Naive thymus-derived CD8-positive, alpha-beta T cell (primary cell): Measurements from ENCODE around the gene PAQR9. TPM values are rescaled to one million over a fixed set of nuclear protein-coding genes. Genes with fewer than 3 reads are reported as not detected.
A peak's percentile ranks its signal among the peaks of the same experiment; 100 is the strongest.

Source experiments
- ATAC-seq, 2 donors: fragments of 150-1000 bp; cut with Tn5 transposase in 1 of 2; sonication (Bioruptor Pico), chemical (Tn5 transposase) in 1 of 2; 1 replicate in 1 of 2; 2 replicates in 1 of 2; pipeline ENCODE4 v1.10.0; 2021; ENCODE audit warnings: mild to moderate bottlenecking in 2 of 2, moderate library complexity in 2 of 2
- POLR2A ChIA-PET: fragments of 350-600 bp; sonication (Branson Sonifier 250); formaldehyde crosslinking; loops from one replicate; lab custom pipeline; 2021; ENCODE audit warnings: antibody characterized with exemption; lab: Charles Lee
- DNase-seq, 10 donors: peaks; one replicate each; pipeline versions ENCODE4 v3.0.0 to v3.0.0-alpha.2; 2020 to 2022
- H3K27ac Mint-ChIP-seq, 10 donors: one replicate each; pipeline ENCODE4 v1.8.0; 2020 to 2022; ENCODE audit warnings: mild to moderate bottlenecking in 10 of 10, mixed read lengths in 10 of 10, moderate library complexity in 4 of 10, inconsistent platforms in 1 of 10
- H3K27me3 Mint-ChIP-seq, 5 donors: one replicate each; pipeline ENCODE4 v1.8.0; 2021 to 2022; ENCODE audit warnings: mixed read lengths in 5 of 5
- H3K36me3 Mint-ChIP-seq, 3 donors: one replicate each; pipeline ENCODE4 v1.8.0; 2020 to 2022; ENCODE audit warnings: mixed read lengths in 3 of 3, mild to moderate bottlenecking in 2 of 3, inconsistent platforms in 1 of 3
- H3K4me1 Mint-ChIP-seq, 4 donors: one replicate each; pipeline ENCODE4 v1.8.0; 2021 to 2022; ENCODE audit warnings: mixed read lengths in 4 of 4
- H3K4me3 Mint-ChIP-seq, 10 donors: one replicate each; pipeline ENCODE4 v1.8.0; 2020 to 2022; ENCODE audit warnings: mild to moderate bottlenecking in 10 of 10, mixed read lengths in 10 of 10, moderate library complexity in 6 of 10, inconsistent platforms in 1 of 10
- H3K9me3 Mint-ChIP-seq, 9 donors: one replicate each; pipeline ENCODE4 v1.8.0; 2020 to 2022; ENCODE audit warnings: mixed read lengths in 9 of 9, mild to moderate bottlenecking in 3 of 9, inconsistent platforms in 1 of 9, moderate library complexity in 1 of 9
- polyA plus RNA-seq, 3 donors: library from polyadenylated mRNA; unstranded; fragments of 300-500 nt; fragmentation: Illumina TruSeq; gene quantifications; one replicate each; pipeline ENCODE4 v1.2.3, GENCODE V29; 2021
- total RNA-seq, 8 experiments: library from RNA in 2 of 8; stranded (reverse) in 2 of 8; gene quantifications; one replicate each; pipeline ENCODE4 v1.2.3 and lab custom pipeline; 2021 to 2026

Gene PAQR9
- total and polyA plus RNA-seq, 5 experiments from 2014 or later = not detected

- Mint-ChIP-seq H3K4me3 (peak overlapping the region; percentile 55 to 86 (median 77)), H3K9me3 (no peaks in the 10 kb centered on the region), H3K27ac (no peak overlapping the region), H3K36me3 (peaks cover 0 to 5% (median 0%) of the 10 kb centered on the region in 3 donors), H3K4me1 (peaks cover 6 to 15% (median 12%) of the 10 kb centered on the region in 4 donors), H3K27me3 (peaks cover 39 to 73% (median 52%) of the 10 kb centered on the region in 5 donors)
- DNase-seq (no peak), ATAC-seq (no peak)
- POLR2A ChIA-PET = no interaction called here
Measured at GRCh38 chr3:142962175-142962519, 1.3 kb downstream of the PAQR9 start.

DNA sequence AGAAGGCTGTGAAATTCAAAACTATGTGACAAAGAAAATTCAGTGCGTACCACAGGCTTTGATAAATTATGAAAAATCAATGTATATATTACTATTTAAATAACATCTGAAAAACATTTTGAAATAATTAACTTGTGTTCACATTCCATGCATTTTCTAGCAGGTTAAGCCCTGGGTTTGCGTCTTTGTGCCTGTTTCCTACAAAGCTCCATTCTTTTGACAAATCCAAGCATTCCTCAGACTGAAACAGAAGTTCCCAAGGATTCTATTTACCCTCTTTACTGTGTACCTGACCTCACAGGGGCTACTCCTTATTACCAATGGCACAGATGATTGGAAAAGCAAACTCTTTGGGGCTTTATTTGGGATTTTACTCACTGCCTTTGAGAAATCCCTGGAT, 1.9 kb downstream of the PAQR9 start:
- Mint-ChIP-seq H3K4me1 (peaks cover 6 to 15% (median 12%) of the 10 kb centered on the region in 4 donors), H3K9me3 (no peaks in the 10 kb centered on the region), H3K36me3 (peaks cover 0 to 5% (median 0%) of the 10 kb centered on the region in 3 donors), H3K27me3 (peaks cover 39 to 71% (median 54%) of the 10 kb centered on the region in 5 donors), H3K27ac (no peak overlapping the region), H3K4me3 (peak overlapping the region in 3 of 10 donors; percentile 73 to 77 (median 77))
- POLR2A ChIA-PET = no interaction called here
- ATAC-seq (no peak), DNase-seq (no peak)

GRCh38 chr3:142960322-142960850, 3.1 kb downstream of the PAQR9 start:
- POLR2A ChIA-PET = interaction anchor here (0.6 kb wide), 1 partner anchor 38 kb away, joined by 3 read pairs; no protein-coding TSS in a partner anchor
- ATAC-seq (no peak), DNase-seq (no peak)
- peaks cover 0 to 5% (median 0%) of the 10 kb centered on the region in 3 donors for H3K36me3 Mint-ChIP-seq
- H3K4me3 Mint-ChIP-seq = no peak overlapping the region
- H3K4me1 Mint-ChIP-seq = peaks cover 6 to 15% (median 12%) of the 10 kb centered on the region in 4 donors
- peaks cover 40 to 72% (median 56%) of the 10 kb centered on the region in 5 donors for H3K27me3 Mint-ChIP-seq
- H3K9me3 Mint-ChIP-seq = no peaks in the 10 kb centered on the region
- H3K27ac Mint-ChIP-seq = no peak overlapping the region

GRCh38 chr3:142958707-142959106, 4.8 kb downstream of the PAQR9 start:
- Mint-ChIP-seq H3K4me1 (peaks cover 6 to 12% (median 10%) of the 10 kb centered on the region in 4 donors), H3K27ac (no peak overlapping the region), H3K4me3 (no peak overlapping the region), H3K36me3 (no peaks in the 10 kb centered on the region), H3K9me3 (no peaks in the 10 kb centered on the region), H3K27me3 (peaks cover 33 to 59% (median 48%) of the 10 kb centered on the region in 5 donors)
- ATAC-seq (no peak), DNase-seq (no peak)
- POLR2A ChIA-PET = no interaction called here

DNA sequence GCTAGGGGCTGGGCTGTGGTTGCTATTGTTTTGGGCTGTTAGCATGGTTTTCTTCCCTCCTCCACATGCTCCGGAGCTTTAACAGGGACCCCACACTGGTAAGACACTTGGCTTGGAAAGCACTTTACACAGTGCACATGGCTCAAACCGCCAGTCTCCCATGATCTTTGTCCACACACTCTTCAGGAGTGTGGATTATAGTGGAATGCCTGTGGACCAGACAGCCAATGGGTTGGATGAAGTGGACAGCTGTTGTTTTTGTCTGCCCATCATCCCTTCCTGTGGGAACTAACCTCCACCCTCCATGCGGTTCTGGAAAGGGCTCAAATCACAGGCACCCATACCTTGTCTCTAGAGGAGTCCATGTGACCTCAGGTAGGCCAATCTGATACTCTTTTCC, 10.0 kb downstream of the PAQR9 start:
- no peaks in the 10 kb centered on the region for H3K36me3 Mint-ChIP-seq
- no peak overlapping the region for H3K27ac Mint-ChIP-seq
- no peaks in the 10 kb centered on the region for H3K4me1 Mint-ChIP-seq
- no peaks in the 10 kb centered on the region for H3K9me3 Mint-ChIP-seq
- no peak overlapping the region for H3K4me3 Mint-ChIP-seq
- DNase-seq (no peak), ATAC-seq (no peak)
- POLR2A ChIA-PET = no interaction called here
- H3K27me3 Mint-ChIP-seq = peaks cover 18 to 41% (median 40%) of the 10 kb centered on the region in 5 donors

GRCh38 chr3:142952272-142953193, 10.9 kb downstream of the PAQR9 start:
- peaks cover 20 to 49% (median 42%) of the 10 kb centered on the region in 5 donors for H3K27me3 Mint-ChIP-seq
- no peaks in the 10 kb centered on the region for H3K4me1 Mint-ChIP-seq
- ATAC-seq (no peak), DNase-seq (no peak)
- POLR2A ChIA-PET = no interaction called here
- H3K36me3 Mint-ChIP-seq = no peaks in the 10 kb centered on the region
- no peak overlapping the region for H3K27ac Mint-ChIP-seq
- H3K4me3 Mint-ChIP-seq = no peak overlapping the region
- H3K9me3 Mint-ChIP-seq = no peaks in the 10 kb centered on the region

DNA sequence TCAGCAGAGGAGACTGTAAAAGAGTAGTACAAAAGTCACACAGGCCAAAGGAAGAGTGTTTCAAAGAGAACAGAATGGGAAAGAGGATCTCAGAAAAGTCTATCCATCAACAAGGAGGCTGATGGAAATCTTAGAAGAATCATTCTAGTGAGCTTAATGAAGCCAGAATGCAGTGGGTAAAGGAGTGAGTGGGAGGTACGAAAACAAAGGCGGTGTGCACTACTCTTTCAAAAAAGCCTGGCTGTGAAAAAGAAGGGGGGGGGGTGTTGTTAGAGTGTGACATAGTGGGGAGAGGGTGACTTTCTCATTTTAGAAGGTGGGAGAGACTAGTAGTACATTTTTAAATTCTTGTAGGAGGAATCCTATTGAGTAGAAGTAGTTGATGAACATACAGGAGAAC, 11.7 kb downstream of the PAQR9 start:
- Mint-ChIP-seq H3K4me1 (peaks cover 0 to 4% (median 2%) of the 10 kb centered on the region in 4 donors), H3K4me3 (no peak overlapping the region), H3K36me3 (no peaks in the 10 kb centered on the region), H3K27me3 (peaks cover 23 to 48% (median 42%) of the 10 kb centered on the region in 5 donors), H3K9me3 (peaks cover 0 to 3% (median 0%) of the 10 kb centered on the region in 9 donors), H3K27ac (peak overlapping the region in 1 of 10 donors; percentile 47)
- POLR2A ChIA-PET = no interaction called here
- DNase-seq = no peak
- no peak for ATAC-seq

DNA sequence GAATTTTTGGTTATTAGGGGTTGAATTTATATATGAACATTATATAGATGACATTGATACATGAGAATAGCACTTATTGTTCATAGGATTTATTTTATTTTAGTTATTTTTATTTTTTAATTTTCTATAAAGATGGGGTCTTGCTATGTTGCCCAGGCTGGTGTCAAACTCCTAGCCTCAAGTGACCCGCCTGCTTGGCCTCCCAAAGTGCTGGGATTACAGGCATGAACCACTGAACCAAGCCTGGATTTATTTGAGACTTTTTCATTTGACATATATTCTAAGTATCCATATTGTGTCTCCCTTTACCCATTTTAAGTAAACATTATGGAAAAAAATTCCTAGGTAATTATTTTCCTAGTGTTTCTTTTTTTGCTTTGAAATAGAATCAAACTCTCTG, 12.5 kb downstream of the PAQR9 start:
- peaks cover 20 to 52% (median 44%) of the 10 kb centered on the region in 5 donors for H3K27me3 Mint-ChIP-seq

DNA sequence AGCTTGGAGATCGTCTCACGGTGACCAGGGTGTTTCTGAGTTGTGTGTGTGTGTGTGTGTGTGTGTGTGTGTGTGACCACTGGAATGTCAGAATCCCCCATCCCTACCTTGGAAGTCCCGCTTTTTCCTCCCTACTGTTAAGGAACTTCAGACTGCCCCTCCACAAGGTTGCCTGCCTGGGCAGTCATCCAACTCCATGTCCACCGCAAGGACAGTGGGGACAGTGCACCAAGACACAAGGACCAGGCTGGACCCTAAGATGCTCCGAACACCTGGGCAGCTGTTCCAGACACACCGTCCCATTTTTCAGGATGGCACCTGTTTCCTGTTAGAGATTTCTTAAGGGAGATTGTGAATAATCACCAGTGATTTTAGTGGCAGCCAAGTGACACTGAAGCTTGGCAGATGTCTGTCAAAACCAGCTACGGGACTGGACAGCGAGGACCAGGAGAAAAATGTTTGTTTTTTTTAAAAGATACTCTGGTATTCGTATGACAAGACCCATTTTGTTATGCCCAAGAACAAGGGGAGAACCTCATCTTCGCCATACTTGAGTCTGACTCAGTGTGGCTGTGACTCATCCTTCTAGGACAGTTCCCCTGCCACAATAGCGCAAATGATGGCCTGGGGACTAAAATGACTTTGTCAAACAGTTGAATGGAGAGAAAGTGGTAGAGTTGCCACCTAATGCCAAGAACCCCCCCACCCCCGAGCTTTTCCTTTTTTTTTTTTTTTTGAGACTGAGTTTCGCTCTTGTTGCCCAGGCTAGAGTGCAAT, 15.5 kb downstream of the PAQR9 start:
- no peak for DNase-seq
- no peak for ATAC-seq
- H3K27ac Mint-ChIP-seq = no peak overlapping the region
- H3K9me3 Mint-ChIP-seq = peaks cover 0 to 3% (median 0%) of the 10 kb centered on the region in 9 donors
- peak overlapping the region in 1 of 10 donors; percentile 45 for H3K4me3 Mint-ChIP-seq
- POLR2A ChIA-PET = no interaction called here
- peaks cover 0 to 9% (median 2%) of the 10 kb centered on the region in 4 donors for H3K4me1 Mint-ChIP-seq
- H3K36me3 Mint-ChIP-seq = no peaks in the 10 kb centered on the region
- H3K27me3 Mint-ChIP-seq = peaks cover 22 to 59% (median 45%) of the 10 kb centered on the region in 5 donors

More for the DNA sequence above, 12.5 kb downstream of the PAQR9 start:
- DNase-seq (no peak), ATAC-seq (no peak)
- H3K4me3 Mint-ChIP-seq = no peak overlapping the region
- H3K4me1 Mint-ChIP-seq = peaks cover 0 to 9% (median 2%) of the 10 kb centered on the region in 4 donors
- POLR2A ChIA-PET = no interaction called here
- no peaks in the 10 kb centered on the region for H3K36me3 Mint-ChIP-seq
- no peak overlapping the region for H3K27ac Mint-ChIP-seq
- peaks cover 0 to 3% (median 0%) of the 10 kb centered on the region in 9 donors for H3K9me3 Mint-ChIP-seq

- POLR2A ChIA-PET = no interaction called here
- H3K27me3 Mint-ChIP-seq = peaks cover 22 to 59% (median 45%) of the 10 kb centered on the region in 5 donors
- H3K4me3 Mint-ChIP-seq = peak overlapping the region in 3 of 10 donors; percentile 6 to 45 (median 41)
- no peak for DNase-seq
- peaks cover 0 to 3% (median 0%) of the 10 kb centered on the region in 9 donors for H3K9me3 Mint-ChIP-seq
- ATAC-seq = no peak
- H3K36me3 Mint-ChIP-seq = no peaks in the 10 kb centered on the region
- H3K27ac Mint-ChIP-seq = no peak overlapping the region
- H3K4me1 Mint-ChIP-seq = peaks cover 0 to 9% (median 2%) of the 10 kb centered on the region in 4 donors
Measured at GRCh38 chr3:142947352-142947751, 16.1 kb downstream of the PAQR9 start.

GRCh38 chr3:142946861-142947260, 16.6 kb downstream of the PAQR9 start:
- no peak overlapping the region for H3K27ac Mint-ChIP-seq
- peak overlapping the region in 5 of 10 donors; percentile 14 to 64 (median 41) for H3K4me3 Mint-ChIP-seq
- no peak for ATAC-seq
- DNase-seq = no peak
- POLR2A ChIA-PET = no interaction called here
- no peaks in the 10 kb centered on the region for H3K36me3 Mint-ChIP-seq
- peaks cover 21 to 59% (median 42%) of the 10 kb centered on the region in 5 donors for H3K27me3 Mint-ChIP-seq
- H3K4me1 Mint-ChIP-seq = peaks cover 0 to 9% (median 2%) of the 10 kb centered on the region in 4 donors
- peaks cover 0 to 3% (median 0%) of the 10 kb centered on the region in 9 donors for H3K9me3 Mint-ChIP-seq

GRCh38 chr3:142945023-142945422, 18.5 kb downstream of the PAQR9 start:
- Mint-ChIP-seq H3K36me3 (no peaks in the 10 kb centered on the region), H3K27me3 (peaks cover 10 to 42% (median 27%) of the 10 kb centered on the region in 5 donors), H3K9me3 (peaks cover 0 to 3% (median 0%) of the 10 kb centered on the region in 9 donors), H3K27ac (no peak overlapping the region), H3K4me3 (no peak overlapping the region), H3K4me1 (peaks cover 0 to 9% (median 2%) of the 10 kb centered on the region in 4 donors)
- DNase-seq = no peak
- POLR2A ChIA-PET = no interaction called here
- no peak for ATAC-seq
